C4-2B (cell line): Measurements from ENCODE around the gene KLF11.

ENCODE experiments used
- ZFX ChIP-seq: fragments of 450-650 bp; IDR thresholded peaks from 2 replicates; pipeline ENCODE4 v1.6.1; 2017
- TF ChIP-seq, protein P1 (sequence below): fragments of 450-650 bp; conservative IDR thresholded peaks from 2 replicates; pipeline ENCODE4 v1.5.1; 2017; ENCODE audit warnings: mild to moderate bottlenecking

DNA sequence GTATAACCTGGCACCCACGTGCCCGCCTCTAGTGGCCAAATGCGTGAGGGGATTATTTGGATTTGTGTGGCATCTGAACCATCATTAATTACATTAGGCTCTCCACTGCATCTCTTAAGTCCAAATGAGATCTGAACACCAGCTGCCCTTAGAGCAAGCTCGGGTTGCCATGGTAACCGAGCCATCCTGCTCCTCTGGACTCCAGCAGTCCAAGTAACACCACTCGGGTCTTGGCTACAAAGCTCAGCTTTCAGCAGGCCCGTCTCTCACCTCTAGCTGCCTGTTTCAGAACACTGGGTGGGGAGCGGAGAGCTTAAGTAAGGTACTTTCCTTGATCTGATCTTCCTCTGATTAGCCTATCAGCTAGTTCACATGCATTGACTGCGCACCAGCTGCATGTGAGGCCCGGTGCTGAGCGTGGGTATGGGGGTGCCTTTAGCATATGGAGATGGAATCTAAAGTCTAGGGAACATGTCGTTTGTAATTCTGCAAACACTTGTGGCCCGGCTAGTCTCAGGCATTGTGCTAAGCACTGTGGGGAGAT, 51.0 kb downstream of the KLF11 start:
- TF ChIP-seq, protein P1, sequence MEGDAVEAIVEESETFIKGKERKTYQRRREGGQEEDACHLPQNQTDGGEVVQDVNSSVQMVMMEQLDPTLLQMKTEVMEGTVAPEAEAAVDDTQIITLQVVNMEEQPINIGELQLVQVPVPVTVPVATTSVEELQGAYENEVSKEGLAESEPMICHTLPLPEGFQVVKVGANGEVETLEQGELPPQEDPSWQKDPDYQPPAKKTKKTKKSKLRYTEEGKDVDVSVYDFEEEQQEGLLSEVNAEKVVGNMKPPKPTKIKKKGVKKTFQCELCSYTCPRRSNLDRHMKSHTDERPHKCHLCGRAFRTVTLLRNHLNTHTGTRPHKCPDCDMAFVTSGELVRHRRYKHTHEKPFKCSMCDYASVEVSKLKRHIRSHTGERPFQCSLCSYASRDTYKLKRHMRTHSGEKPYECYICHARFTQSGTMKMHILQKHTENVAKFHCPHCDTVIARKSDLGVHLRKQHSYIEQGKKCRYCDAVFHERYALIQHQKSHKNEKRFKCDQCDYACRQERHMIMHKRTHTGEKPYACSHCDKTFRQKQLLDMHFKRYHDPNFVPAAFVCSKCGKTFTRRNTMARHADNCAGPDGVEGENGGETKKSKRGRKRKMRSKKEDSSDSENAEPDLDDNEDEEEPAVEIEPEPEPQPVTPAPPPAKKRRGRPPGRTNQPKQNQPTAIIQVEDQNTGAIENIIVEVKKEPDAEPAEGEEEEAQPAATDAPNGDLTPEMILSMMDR = no peak
- TF ChIP-seq ZFX = no peak
